ENCODE results near the gene NTPCR.

NTPCR gene, protein sequence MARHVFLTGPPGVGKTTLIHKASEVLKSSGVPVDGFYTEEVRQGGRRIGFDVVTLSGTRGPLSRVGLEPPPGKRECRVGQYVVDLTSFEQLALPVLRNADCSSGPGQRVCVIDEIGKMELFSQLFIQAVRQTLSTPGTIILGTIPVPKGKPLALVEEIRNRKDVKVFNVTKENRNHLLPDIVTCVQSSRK

DNA sequence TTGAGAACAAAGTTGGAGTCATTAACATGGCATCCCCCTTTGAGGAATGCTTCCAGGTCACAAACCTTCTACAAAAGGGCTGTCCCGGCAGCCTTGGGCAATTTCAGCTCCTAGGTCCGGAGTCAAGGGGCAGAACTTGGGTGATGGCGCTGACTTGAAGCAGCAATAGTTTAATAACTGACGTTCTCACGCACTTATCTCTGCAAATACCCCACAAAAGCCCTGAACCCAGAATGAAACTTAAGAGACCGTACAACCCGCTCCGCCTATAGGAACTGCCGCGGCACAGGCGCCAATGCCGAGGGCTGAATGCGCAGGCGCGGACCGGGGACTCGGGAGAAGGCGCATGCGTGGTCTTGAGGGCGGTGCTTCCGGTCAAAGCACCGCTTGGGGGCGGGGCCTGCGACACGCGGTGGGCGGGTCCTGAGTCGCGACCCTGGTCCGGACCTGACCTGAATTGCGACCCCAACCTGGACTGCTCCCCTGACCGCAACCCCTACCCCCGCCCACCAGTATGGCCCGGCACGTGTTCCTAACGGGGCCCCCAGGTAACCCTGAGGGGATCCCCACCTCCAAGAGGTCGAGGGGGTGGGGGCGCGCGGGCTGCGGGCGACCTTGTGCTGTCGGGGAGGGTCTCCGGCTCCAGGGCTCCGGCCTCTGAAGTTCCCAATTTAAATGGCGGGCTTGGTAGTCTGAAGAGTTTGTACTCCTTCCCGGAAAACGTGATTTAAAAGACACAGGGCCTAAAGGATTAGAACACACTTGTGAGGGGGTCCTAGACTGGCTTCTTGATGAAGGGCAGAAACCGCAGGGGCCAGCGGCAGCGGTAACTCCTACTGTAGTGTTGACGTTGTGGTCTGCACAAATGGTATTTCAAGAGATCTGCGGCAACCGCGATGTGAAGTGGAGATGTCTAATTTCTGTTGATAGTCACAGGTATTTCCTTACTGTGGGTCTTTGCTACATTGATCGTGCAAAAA lies at the start of gene NTPCR:
NTPCR (plus strand) TSS at position 415 of the 980 bp plus-strand sequence; CDS start at position 515, 100 bp downstream.
- TF ChIP-seq, protein P1, sequence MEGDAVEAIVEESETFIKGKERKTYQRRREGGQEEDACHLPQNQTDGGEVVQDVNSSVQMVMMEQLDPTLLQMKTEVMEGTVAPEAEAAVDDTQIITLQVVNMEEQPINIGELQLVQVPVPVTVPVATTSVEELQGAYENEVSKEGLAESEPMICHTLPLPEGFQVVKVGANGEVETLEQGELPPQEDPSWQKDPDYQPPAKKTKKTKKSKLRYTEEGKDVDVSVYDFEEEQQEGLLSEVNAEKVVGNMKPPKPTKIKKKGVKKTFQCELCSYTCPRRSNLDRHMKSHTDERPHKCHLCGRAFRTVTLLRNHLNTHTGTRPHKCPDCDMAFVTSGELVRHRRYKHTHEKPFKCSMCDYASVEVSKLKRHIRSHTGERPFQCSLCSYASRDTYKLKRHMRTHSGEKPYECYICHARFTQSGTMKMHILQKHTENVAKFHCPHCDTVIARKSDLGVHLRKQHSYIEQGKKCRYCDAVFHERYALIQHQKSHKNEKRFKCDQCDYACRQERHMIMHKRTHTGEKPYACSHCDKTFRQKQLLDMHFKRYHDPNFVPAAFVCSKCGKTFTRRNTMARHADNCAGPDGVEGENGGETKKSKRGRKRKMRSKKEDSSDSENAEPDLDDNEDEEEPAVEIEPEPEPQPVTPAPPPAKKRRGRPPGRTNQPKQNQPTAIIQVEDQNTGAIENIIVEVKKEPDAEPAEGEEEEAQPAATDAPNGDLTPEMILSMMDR (IDR thresholded peaks at IDR 0.05; ENCODE audit: extremely low read depth, missing control alignments): no peak
- peak; percentile 94 for DNase-seq (ENCODE audit: low spot score)

DNA sequence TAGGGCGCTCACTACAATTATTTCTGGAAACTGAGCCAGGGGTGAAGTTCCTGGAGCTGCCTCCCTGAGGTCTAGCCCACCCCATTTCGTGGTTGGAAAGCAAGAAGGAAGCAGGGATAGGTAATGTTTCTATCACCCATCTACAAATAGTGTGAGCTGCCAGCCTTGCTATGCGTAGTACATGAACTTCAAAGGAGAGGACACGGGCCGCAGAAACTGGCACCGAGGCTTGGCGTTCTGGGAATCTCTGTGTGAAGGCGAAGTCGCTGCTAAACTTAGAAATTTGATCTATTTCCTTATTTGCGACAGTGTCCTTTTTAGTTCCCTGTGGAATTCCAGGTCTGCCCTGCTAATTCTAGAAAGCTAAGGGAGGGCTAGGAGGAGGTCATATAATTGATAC lies 49.6 kb upstream of the NTPCR start:
- TF ChIP-seq, protein P1 (IDR thresholded peaks at IDR 0.05; ENCODE audit: extremely low read depth, missing control alignments): no peak
- no peak for DNase-seq (ENCODE audit: low spot score)

DNA sequence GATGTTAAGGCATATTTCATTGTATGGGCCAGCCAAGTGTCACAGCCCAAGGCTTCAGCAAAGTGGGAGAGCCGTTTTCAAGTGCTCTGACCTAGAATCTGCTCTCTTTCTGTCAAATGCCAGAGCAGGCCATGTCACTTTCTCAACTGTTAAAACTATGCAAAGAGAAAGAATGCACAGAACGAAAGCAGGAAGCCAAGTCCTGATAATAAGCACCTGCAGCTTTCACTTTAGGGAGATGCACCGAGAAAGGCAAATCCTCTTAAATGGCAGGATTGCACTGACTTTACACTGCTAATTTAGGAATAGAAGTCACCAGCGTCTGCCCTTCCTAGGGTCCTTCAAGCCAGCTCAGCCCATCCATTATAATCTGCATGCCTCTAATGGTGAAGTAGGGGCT lies 49.2 kb upstream of the NTPCR start:
- peak; percentile 28 for DNase-seq (ENCODE audit: low spot score)
- TF ChIP-seq, protein P1 (IDR thresholded peaks at IDR 0.05; ENCODE audit: extremely low read depth, missing control alignments): no peak

DNA sequence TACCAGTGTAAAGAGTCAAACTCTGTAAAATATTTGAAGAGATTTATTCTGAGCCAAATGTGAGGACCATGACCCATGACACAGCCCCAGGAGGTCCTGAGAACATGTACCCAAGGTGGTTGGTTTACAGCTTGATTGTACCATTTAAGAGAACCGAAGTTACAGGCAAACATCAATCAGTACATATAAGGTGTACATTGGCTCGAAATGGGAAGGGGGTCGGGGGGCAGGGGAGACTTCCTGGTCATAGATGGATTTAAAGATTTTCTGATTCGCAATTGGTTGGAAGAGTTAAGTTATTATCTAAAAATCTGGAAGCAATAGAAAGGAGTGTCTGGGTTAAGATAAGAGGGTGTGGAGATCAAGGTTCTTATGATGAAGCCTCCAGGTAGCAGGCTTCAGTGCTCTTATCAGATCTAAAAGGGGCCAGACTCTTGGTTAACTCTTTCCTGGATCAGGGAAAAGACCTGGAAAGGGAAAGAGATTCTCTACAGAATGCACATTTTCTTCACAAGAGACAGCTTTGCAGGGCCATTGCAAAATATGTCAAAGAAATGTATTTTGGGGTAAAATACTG lies 47.5 kb upstream of the NTPCR start:
- TF ChIP-seq, protein P1 (IDR thresholded peaks at IDR 0.05; ENCODE audit: extremely low read depth, missing control alignments): no peak
- DNase-seq (ENCODE audit: low spot score): no peak

DNA sequence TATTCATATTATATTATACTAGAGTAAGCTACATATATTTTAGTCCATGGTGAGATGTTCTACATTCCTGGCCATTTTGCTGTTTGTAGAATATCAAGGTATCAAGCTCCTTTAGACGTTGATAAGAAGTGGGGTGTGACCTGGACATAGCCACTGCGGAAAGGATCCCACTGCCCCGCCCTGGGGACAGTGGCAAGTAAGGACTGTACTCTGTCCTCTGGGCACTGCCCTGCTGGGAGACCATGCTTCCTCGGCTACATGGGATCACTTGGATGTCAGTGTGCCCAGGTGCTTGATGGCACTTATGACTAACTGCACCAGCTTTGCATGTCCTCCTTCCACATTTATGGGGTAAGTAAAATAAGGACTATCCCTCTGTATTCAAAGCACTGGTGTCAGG lies 46.3 kb upstream of the NTPCR start:
- no peak for DNase-seq (ENCODE audit: low spot score)
- TF ChIP-seq, protein P1 (IDR thresholded peaks at IDR 0.05; ENCODE audit: extremely low read depth, missing control alignments): no peak

DNA sequence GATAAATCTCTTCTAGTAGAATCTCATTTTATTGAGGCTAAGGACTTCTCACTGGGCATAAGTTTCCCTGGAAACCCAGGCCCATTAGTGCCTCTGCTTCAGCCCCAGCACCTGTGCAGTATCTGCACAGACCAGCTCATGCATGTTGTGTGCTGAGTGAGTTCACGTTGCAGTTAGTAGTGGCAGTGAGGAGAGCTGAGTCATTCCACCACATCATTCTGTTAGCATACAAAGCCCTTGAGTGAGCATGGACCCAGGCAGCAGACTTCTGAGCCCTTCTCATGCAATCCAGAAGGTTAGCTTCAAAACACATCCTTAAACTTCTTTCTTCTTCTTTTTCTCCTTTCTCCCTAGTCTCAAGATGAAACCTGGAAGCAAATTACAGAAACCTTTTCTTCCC lies 45.8 kb upstream of the NTPCR start:
- TF ChIP-seq, protein P1 (IDR thresholded peaks at IDR 0.05; ENCODE audit: extremely low read depth, missing control alignments): no peak
- peak; percentile 14 for DNase-seq (ENCODE audit: low spot score)
